ENCODE data around the gene MRPL45.

The MRPL45 gene

GRCh38 chr17:38339891-38340290, 42.9 kb downstream of the MRPL45 start:
- no peak overlapping the region for H2AFZ ChIP-seq (ENCODE audit: low read depth, low read length)
- no peak overlapping the region for H3K27ac ChIP-seq (ENCODE audit: low read length)
- H3K79me2 ChIP-seq (ENCODE audit: low read length), result no peaks in the 10 kb centered on the region
- H3K36me3 ChIP-seq (replicated peaks; ENCODE audit: low read depth, low read length), result no peaks in the 10 kb centered on the region
- no peak overlapping the region for H3K4me3 ChIP-seq (ENCODE audit: low read length)
- H4K20me1 ChIP-seq (ENCODE audit: insufficient read depth, low read length), result no peaks in the 10 kb centered on the region
- H3K27me3 ChIP-seq (ENCODE audit: low read depth, low read length), result no peaks in the 10 kb centered on the region
- H3K4me1 ChIP-seq (ENCODE audit: low read length), result peaks cover 7% of the 10 kb centered on the region
- no peaks in the 10 kb centered on the region for H3K9me3 ChIP-seq (ENCODE audit: insufficient read depth, low read length)
- no peak overlapping the region for H3K9ac ChIP-seq (ENCODE audit: low read length)
- no peak overlapping the region for H3K4me2 ChIP-seq (ENCODE audit: low read length)
- TF ChIP-seq, protein P1, sequence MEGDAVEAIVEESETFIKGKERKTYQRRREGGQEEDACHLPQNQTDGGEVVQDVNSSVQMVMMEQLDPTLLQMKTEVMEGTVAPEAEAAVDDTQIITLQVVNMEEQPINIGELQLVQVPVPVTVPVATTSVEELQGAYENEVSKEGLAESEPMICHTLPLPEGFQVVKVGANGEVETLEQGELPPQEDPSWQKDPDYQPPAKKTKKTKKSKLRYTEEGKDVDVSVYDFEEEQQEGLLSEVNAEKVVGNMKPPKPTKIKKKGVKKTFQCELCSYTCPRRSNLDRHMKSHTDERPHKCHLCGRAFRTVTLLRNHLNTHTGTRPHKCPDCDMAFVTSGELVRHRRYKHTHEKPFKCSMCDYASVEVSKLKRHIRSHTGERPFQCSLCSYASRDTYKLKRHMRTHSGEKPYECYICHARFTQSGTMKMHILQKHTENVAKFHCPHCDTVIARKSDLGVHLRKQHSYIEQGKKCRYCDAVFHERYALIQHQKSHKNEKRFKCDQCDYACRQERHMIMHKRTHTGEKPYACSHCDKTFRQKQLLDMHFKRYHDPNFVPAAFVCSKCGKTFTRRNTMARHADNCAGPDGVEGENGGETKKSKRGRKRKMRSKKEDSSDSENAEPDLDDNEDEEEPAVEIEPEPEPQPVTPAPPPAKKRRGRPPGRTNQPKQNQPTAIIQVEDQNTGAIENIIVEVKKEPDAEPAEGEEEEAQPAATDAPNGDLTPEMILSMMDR (IDR thresholded peaks at IDR 0.05; ENCODE audit: low read depth, low read length), result no peak
- TF ChIP-seq EZH2phosphoT487 (IDR thresholded peaks at IDR 0.05; ENCODE audit: low read depth), result no peak

DNA sequence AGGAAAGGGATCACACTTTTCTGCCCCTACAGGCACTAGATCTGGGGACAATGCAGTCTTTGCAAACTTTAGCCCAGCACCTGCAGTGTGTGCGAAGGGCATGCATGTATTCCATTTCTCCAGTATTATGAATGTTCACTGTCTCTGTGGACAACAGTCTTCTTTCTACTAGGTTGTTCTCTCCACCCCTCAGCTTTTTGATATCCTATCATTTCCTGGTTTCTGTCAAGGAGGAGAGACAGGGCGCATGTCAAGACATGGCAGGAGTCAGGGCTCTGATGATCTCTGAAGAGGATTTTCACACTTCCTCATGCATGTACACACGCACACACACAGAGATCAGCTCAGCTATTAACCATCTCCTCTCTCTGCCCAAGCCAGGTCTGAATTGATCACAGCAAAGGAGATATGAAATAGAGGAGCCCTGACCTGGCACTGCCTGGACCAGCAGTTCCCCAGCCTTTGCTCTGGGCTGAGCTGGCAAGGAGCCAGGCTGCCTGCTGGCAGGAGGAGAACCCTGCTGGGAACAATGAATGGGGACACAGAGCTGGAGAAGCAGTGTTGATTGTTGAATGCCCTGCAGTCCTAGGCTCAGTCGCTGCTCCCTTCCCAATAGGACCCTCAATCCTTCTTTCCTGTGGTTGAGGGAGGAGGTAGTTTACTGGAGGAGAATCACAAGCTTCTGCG, 44.2 kb downstream of the MRPL45 start:
- H3K79me2 ChIP-seq (ENCODE audit: low read length), result no peaks in the 10 kb centered on the region
- H3K9me3 ChIP-seq (ENCODE audit: insufficient read depth, low read length), result no peaks in the 10 kb centered on the region
- no peak overlapping the region for H3K27ac ChIP-seq (ENCODE audit: low read length)
- H3K4me1 ChIP-seq (ENCODE audit: low read length), result peaks cover 7% of the 10 kb centered on the region
- H3K36me3 ChIP-seq (replicated peaks; ENCODE audit: low read depth, low read length), result no peaks in the 10 kb centered on the region
- no peaks in the 10 kb centered on the region for H3K27me3 ChIP-seq (ENCODE audit: low read depth, low read length)
- TF ChIP-seq, protein P1 (IDR thresholded peaks at IDR 0.05; ENCODE audit: low read depth, low read length), result no peak
- no peak for TF ChIP-seq EZH2phosphoT487 (IDR thresholded peaks at IDR 0.05; ENCODE audit: low read depth)
- H2AFZ ChIP-seq (ENCODE audit: low read depth, low read length), result peak overlapping the region; percentile 86
- H4K20me1 ChIP-seq (ENCODE audit: insufficient read depth, low read length), result no peaks in the 10 kb centered on the region
- H3K4me2 ChIP-seq (ENCODE audit: low read length), result no peak overlapping the region
- no peak overlapping the region for H3K9ac ChIP-seq (ENCODE audit: low read length)
- H3K4me3 ChIP-seq (ENCODE audit: low read length), result no peak overlapping the region

DNA sequence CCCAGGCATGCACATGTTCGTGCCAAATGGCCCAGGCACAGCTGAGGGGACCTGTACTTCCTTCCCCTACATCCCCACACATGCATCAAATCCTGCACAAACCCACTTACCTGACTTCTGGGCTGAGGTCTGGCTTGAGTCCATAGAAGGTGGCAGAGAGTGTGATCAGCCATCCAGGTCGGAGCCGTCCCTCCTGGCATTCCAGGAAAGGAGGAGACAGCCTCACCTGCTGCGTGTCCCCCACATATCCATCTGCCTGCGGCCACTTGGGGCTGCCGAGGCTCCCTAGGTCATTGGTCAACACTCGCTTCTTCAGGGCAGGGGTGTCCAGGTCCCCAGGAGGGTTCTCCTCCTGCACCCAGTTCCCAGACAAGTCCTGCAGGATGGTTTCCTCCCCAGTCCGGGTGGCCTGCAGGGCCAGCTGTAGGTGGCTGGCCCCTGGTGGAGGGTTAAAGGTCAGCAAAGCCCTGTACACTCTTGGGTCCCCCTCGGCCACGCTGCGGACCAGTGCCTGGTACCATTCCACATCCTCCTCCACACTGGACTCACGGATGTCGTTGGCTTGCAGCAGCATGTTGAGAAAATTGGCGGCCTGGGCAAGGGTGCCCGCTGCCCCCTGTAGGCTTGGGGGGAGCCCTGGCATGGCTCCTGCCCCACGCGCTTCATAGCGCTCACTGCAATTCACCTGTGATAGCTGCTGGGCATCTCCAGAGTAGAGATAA, 46.1 kb downstream of the MRPL45 start:
- no peak overlapping the region for H3K4me3 ChIP-seq (ENCODE audit: low read length)
- no peak for TF ChIP-seq EZH2phosphoT487 (IDR thresholded peaks at IDR 0.05; ENCODE audit: low read depth)
- TF ChIP-seq, protein P1 (IDR thresholded peaks at IDR 0.05; ENCODE audit: low read depth, low read length), result no peak
- no peaks in the 10 kb centered on the region for H3K36me3 ChIP-seq (replicated peaks; ENCODE audit: low read depth, low read length)
- no peaks in the 10 kb centered on the region for H3K9me3 ChIP-seq (ENCODE audit: insufficient read depth, low read length)
- no peaks in the 10 kb centered on the region for H3K79me2 ChIP-seq (ENCODE audit: low read length)
- H4K20me1 ChIP-seq (ENCODE audit: insufficient read depth, low read length), result no peaks in the 10 kb centered on the region
- H2AFZ ChIP-seq (ENCODE audit: low read depth, low read length), result no peak overlapping the region
- no peaks in the 10 kb centered on the region for H3K27me3 ChIP-seq (ENCODE audit: low read depth, low read length)
- H3K9ac ChIP-seq (ENCODE audit: low read length), result no peak overlapping the region
- no peak overlapping the region for H3K4me2 ChIP-seq (ENCODE audit: low read length)
- H3K27ac ChIP-seq (ENCODE audit: low read length), result no peak overlapping the region
- H3K4me1 ChIP-seq (ENCODE audit: low read length), result peaks cover 7% of the 10 kb centered on the region

DNA sequence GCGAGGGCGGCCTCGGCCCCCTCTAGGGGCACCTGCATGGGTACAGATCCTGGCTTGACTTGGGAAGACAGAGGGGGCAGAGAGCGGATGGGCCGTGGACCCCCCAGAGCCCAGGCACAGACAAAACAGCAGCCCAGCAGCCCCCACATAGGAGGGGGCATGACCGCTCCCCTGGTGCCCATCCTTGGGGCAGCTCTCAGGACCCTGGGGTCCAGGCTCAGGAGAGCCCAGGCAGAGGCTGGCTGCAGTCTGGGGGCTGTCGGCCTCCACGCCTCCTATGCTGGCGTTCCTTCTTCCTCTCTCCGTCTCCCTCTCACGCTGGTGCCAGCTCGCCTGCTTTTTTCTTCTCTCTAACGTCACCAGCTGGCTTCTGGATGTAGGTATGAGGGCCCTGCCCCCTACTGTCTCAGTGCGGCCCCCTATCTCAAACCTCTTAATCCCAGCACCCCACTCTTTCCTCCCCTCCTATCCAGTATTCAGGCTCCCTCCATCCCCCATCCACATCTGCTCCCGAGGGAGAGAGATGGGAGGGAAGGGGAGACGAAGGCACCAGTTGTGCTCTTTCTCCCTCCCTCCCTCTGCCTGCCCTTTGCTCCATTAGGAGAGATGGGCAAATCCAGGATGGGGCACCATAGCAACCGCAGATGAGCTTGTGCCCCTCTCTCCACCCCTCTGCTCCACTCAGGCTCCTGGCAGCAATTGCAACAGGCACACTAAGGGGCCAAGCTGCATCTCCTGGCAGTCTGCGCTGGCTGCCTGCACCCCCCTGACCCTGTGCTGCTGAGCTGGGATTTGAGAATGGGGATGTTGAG, 46.8 kb downstream of the MRPL45 start, which contains the start of gene GPR179:
Gene GPR179 (minus strand): TSS at position 349 of the 812 bp plus-strand sequence. CDS start 167 bp downstream, at position 182.
- H4K20me1 ChIP-seq (ENCODE audit: insufficient read depth, low read length), result no peaks in the 10 kb centered on the region
- TF ChIP-seq, protein P1 (IDR thresholded peaks at IDR 0.05; ENCODE audit: low read depth, low read length), result no peak
- no peak for TF ChIP-seq EZH2phosphoT487 (IDR thresholded peaks at IDR 0.05; ENCODE audit: low read depth)
- no peak within 1 kb of the TSS for H3K4me3 ChIP-seq (ENCODE audit: low read length)
- no peaks in the 10 kb centered on the region for H3K36me3 ChIP-seq (replicated peaks; ENCODE audit: low read depth, low read length)
- H3K9ac ChIP-seq (ENCODE audit: low read length), result no peak within 1 kb of the TSS
- no peaks in the 10 kb centered on the region for H3K27me3 ChIP-seq (ENCODE audit: low read depth, low read length)
- H3K4me1 ChIP-seq (ENCODE audit: low read length), result peaks cover 7% of the 10 kb centered on the region
- H3K79me2 ChIP-seq (ENCODE audit: low read length), result no peaks in the 10 kb centered on the region
- H2AFZ ChIP-seq (ENCODE audit: low read depth, low read length), result no peak within 1 kb of the TSS
- H3K27ac ChIP-seq (ENCODE audit: low read length), result no peak within 1 kb of the TSS
- no peak within 1 kb of the TSS for H3K4me2 ChIP-seq (ENCODE audit: low read length)
- no peaks in the 10 kb centered on the region for H3K9me3 ChIP-seq (ENCODE audit: insufficient read depth, low read length)

Data from OCI-LY3 (cell line).